CD14-positive monocyte (primary cell): ENCODE results near the gene CTNNA3. TPM values are rescaled to one million over a fixed set of nuclear protein-coding genes. Genes with fewer than 3 reads are reported as not detected.

Experiments used
- DNase-seq, 3 donors: peaks; one replicate each; pipeline ENCODE4 v3.0.0-alpha.2; 2011 to 2022
- H2AFZ ChIP-seq: 2 replicates; pipeline ENCODE4 v1.6.0; 2012; ENCODE audit warnings: mild to moderate bottlenecking, low read depth, low read length, inconsistent platforms; ENCODE audit not compliant: insufficient read depth, poor library complexity, severe bottlenecking
- H3K27ac ChIP-seq, 2 donors: 1 replicate in 1 of 2; 2 replicates in 1 of 2; pipeline ENCODE4 v1.5.1; 2012 to 2013; ENCODE audit warnings: low read length in 2 of 2, control low read depth in 1 of 2, inconsistent platforms in 1 of 2, low read depth in 1 of 2, mild to moderate bottlenecking in 1 of 2
- H3K27me3 ChIP-seq, 2 donors: one replicate each; pipeline versions ENCODE4 v1.6.0 to v1.6.1; 2011 to 2013; ENCODE audit warnings: low read length in 2 of 2; ENCODE audit not compliant: control insufficient read depth in 2 of 2, insufficient read depth in 2 of 2
- H3K36me3 ChIP-seq, 2 donors: replicated peaks in 1 of 2; 1 replicate in 1 of 2; 2 replicates in 1 of 2; pipeline versions ENCODE4 v1.5.1 to v1.6.1; 2012 to 2013; ENCODE audit warnings: low read length in 2 of 2, control low read depth in 1 of 2, inconsistent platforms in 1 of 2, mild to moderate bottlenecking in 1 of 2; ENCODE audit not compliant: insufficient read depth in 2 of 2, control insufficient read depth in 1 of 2
- H3K4me1 ChIP-seq, 2 donors: 1 replicate in 1 of 2; 2 replicates in 1 of 2; pipeline versions ENCODE4 v1.5.1 to v1.6.1; 2012 to 2013; ENCODE audit warnings: low read length in 2 of 2, control low read depth in 1 of 2, inconsistent platforms in 1 of 2, mild to moderate bottlenecking in 1 of 2, moderate library complexity in 1 of 2; ENCODE audit not compliant: insufficient read depth in 2 of 2, control insufficient read depth in 1 of 2
- H3K4me2 ChIP-seq: replicated peaks from 2 replicates; pipeline ENCODE3; 2012; ENCODE audit warnings: low read length, moderate library complexity, mild to moderate bottlenecking; ENCODE audit not compliant: poor library complexity, severe bottlenecking; ENCODE audit errors: extremely low read depth
- H3K4me3 ChIP-seq, 3 experiments: fragments of 200-600 bp in 1 of 3; sonication (generic) in 1 of 3; replicated peaks in 1 of 3; 1 replicate in 2 of 3; 2 replicates in 1 of 3; pipeline ENCODE4 v1.5.1; 2011 to 2013; ENCODE audit warnings: low read length in 3 of 3, mild to moderate bottlenecking in 3 of 3, control low read depth in 2 of 3, low read depth in 2 of 3, inconsistent platforms in 1 of 3, moderate library complexity in 1 of 3
- H3K79me2 ChIP-seq: 2 replicates; pipeline ENCODE4 v1.6.0; 2012; ENCODE audit warnings: mild to moderate bottlenecking, control low read depth, inconsistent platforms, low read length, moderate library complexity; ENCODE audit not compliant: insufficient read depth
- H3K9ac ChIP-seq: 2 replicates; pipeline ENCODE4 v1.6.0; 2017; ENCODE audit warnings: low read length, mild to moderate bottlenecking; ENCODE audit not compliant: insufficient read depth, poor library complexity, severe bottlenecking
- H3K9me3 ChIP-seq, 2 donors: replicated peaks in 1 of 2; 1 replicate in 1 of 2; 2 replicates in 1 of 2; pipeline versions ENCODE4 v1.5.1 to v1.6.1; 2012 to 2013; ENCODE audit warnings: low read length in 2 of 2, control low read depth in 1 of 2; ENCODE audit not compliant: control insufficient read depth in 1 of 2, insufficient read depth in 1 of 2
- H4K20me1 ChIP-seq: 2 replicates; pipeline ENCODE4 v1.6.0; 2012; ENCODE audit warnings: mild to moderate bottlenecking, low read length, control low read depth, moderate library complexity; ENCODE audit not compliant: insufficient read depth
- H3K27ac Mint-ChIP-seq, 7 donors: one replicate each; pipeline ENCODE4 v1.8.0; 2020; ENCODE audit warnings: mild to moderate bottlenecking in 7 of 7, mixed read lengths in 7 of 7, moderate library complexity in 6 of 7, inconsistent platforms in 2 of 7
- H3K27me3 Mint-ChIP-seq, 3 donors: one replicate each; pipeline ENCODE4 v1.8.0; 2021 to 2022; ENCODE audit warnings: low read depth in 3 of 3, mild to moderate bottlenecking in 3 of 3, mixed read lengths in 3 of 3, moderate library complexity in 3 of 3, inconsistent platforms in 1 of 3
- H3K36me3 Mint-ChIP-seq, 2 donors: one replicate each; pipeline ENCODE4 v1.8.0; 2020; ENCODE audit warnings: mixed read lengths in 2 of 2, inconsistent platforms in 1 of 2, mild to moderate bottlenecking in 1 of 2
- H3K4me1 Mint-ChIP-seq: one replicate; pipeline ENCODE4 v1.8.0; 2020; ENCODE audit warnings: mild to moderate bottlenecking, mixed read lengths
- H3K4me3 Mint-ChIP-seq, 2 donors: one replicate each; pipeline ENCODE4 v1.8.0; 2020; ENCODE audit warnings: mild to moderate bottlenecking in 2 of 2, mixed read lengths in 2 of 2, moderate library complexity in 1 of 2
- H3K9me3 Mint-ChIP-seq, 7 donors: one replicate each; pipeline ENCODE4 v1.8.0; 2020 to 2022; ENCODE audit warnings: mixed read lengths in 7 of 7, mild to moderate bottlenecking in 6 of 7, moderate library complexity in 6 of 7, inconsistent platforms in 2 of 7
- CTCF ChIP-seq: fragments of 200-600 bp; IDR thresholded peaks from one replicate; pipeline ENCODE4 v1.8.0; 2022; ENCODE audit warnings: antibody characterized with exemption, mild to moderate bottlenecking
- WGBS: methylation state at CpG from one replicate; pipeline ENCODE4 v1.1.5; 2013; ENCODE audit warnings: missing lambda C conversion rate; ENCODE audit not compliant: insufficient coverage; 5-methylcytosine and 5-hydroxymethylcytosine counted together
- intact Hi-C, 2 donors: fragments of 100-400 bp; cut with micrococcal nuclease; formaldehyde crosslinking; loops; one replicate each; pipeline versions ENCODE4 v1.15.0 to v1.15.1; 2023
- polyA minus RNA-seq: library from RNA; depleted of rRNA, polyadenylated mRNA; stranded (reverse); fragments of >200 nt; gene quantifications from 2 replicates; pipeline ENCODE4 v1.2.3, GENCODE V29; 2012
- polyA plus RNA-seq, 3 donors: library from polyadenylated mRNA; depleted of rRNA in 1 of 3; unstranded in 2 of 3; stranded (reverse) in 1 of 3; fragments of 300-500 nt in 2 of 3; fragments of >200 nt in 1 of 3; fragmentation: Illumina TruSeq in 2 of 3; gene quantifications; 1 replicate in 2 of 3; 2 replicates in 1 of 3; pipeline ENCODE4 v1.2.3, GENCODE V29; 2012 to 2021
- total RNA-seq, 12 experiments: library from RNA in 1 of 12; stranded (reverse) in 1 of 12; fragments of 120-200 nt in 1 of 12; gene quantifications; one replicate each; pipeline ENCODE4 v1.2.4 and lab custom pipeline; 2013 to 2026; ENCODE audit warnings: mixed read lengths in 6 of 12, inconsistent platforms in 1 of 12

The CTNNA3 gene
- 0.08 TPM for total RNA-seq (2013)
- polyA plus RNA-seq (not detected), polyA minus RNA-seq (not detected in 2 replicates), total RNA-seq (lab: John Stamatoyannopoulos, UW) (0 to 4.6 (median 0.10) reads per million in 11 experiments)

GRCh38 chr10:67696029-67696428 is at the start of gene CTNNA3:
Gene CTNNA3 (minus strand): TSS chr10:67696195.
- intact Hi-C loops: loop anchor here in 1 of 2 donors (5.0 kb wide), 1 partner anchor 86 kb away; no protein-coding TSS in a partner anchor
- H3K27me3 Mint-ChIP-seq: peaks cover 6 to 11% (median 10%) of the 10 kb centered on the region in 3 donors

GRCh38 chr10:67735430-67735829 is 39.4 kb upstream of the CTNNA3 start:
- no peak overlapping the region for H3K4me3 Mint-ChIP-seq
- H4K20me1 ChIP-seq: no peaks in the 10 kb centered on the region
- H3K9me3 ChIP-seq: no peaks in the 10 kb centered on the region
- no CpG with 5 or more reads among the region's 4 CpGs for WGBS
- no peaks in the 10 kb centered on the region for H3K27me3 ChIP-seq
- no peak for DNase-seq
- H3K9me3 Mint-ChIP-seq: peaks cover 2 to 12% (median 3%) of the 10 kb centered on the region in 7 donors
- H3K36me3 ChIP-seq: no peaks in the 10 kb centered on the region
- H3K4me1 ChIP-seq: no peaks in the 10 kb centered on the region
- no peak overlapping the region for H3K27ac ChIP-seq
- H3K9ac ChIP-seq: no peak overlapping the region
- H3K36me3 Mint-ChIP-seq: no peaks in the 10 kb centered on the region
- H3K27me3 Mint-ChIP-seq: peaks cover 0 to 6% (median 4%) of the 10 kb centered on the region in 3 donors
- H3K27ac Mint-ChIP-seq: no peak overlapping the region
- H3K4me3 ChIP-seq: no peak overlapping the region
- no peak overlapping the region for H2AFZ ChIP-seq
- TF ChIP-seq CTCF: no peak
- intact Hi-C loops: no loop called here
- no peaks in the 10 kb centered on the region for H3K4me1 Mint-ChIP-seq
- no peak overlapping the region for H3K4me2 ChIP-seq
- no peaks in the 10 kb centered on the region for H3K79me2 ChIP-seq

More at GRCh38 chr10:67696029-67696428, at the start of gene CTNNA3:
- no peaks in the 10 kb centered on the region for H3K9me3 ChIP-seq
- TF ChIP-seq CTCF: no peak
- peaks cover 0 to 2% (median 0%) of the 10 kb centered on the region in 7 donors for H3K9me3 Mint-ChIP-seq
- H4K20me1 ChIP-seq: no peaks in the 10 kb centered on the region
- H3K79me2 ChIP-seq: no peaks in the 10 kb centered on the region
- no peaks in the 10 kb centered on the region for H3K4me1 ChIP-seq
- H3K9ac ChIP-seq: no peak within 1 kb of the TSS
- no peak within 1 kb of the TSS for H3K4me3 ChIP-seq
- no peak within 1 kb of the TSS for H3K27ac ChIP-seq
- H3K4me3 Mint-ChIP-seq: peak within 1 kb of the TSS in 1 of 2 donors; percentile 28
- no peak for DNase-seq
- H3K36me3 ChIP-seq: no peaks in the 10 kb centered on the region
- peaks cover 6% of the 10 kb centered on the region in 2 donors for H3K27me3 ChIP-seq
- no peaks in the 10 kb centered on the region for H3K36me3 Mint-ChIP-seq
- no peaks in the 10 kb centered on the region for H3K4me1 Mint-ChIP-seq
- H3K4me2 ChIP-seq: no peak within 1 kb of the TSS
- no peak within 1 kb of the TSS for H2AFZ ChIP-seq
- no peak within 1 kb of the TSS for H3K27ac Mint-ChIP-seq
- WGBS: 100% methylated on average over 2 of the region's 6 CpGs
